Measurements from ENCODE around the gene GRK6. TPM values are rescaled to one million over a fixed set of nuclear protein-coding genes. Genes with fewer than 3 reads are reported as not detected.

GRK6 gene
- total RNA-seq, 1 donor = 19.2 TPM

DNA sequence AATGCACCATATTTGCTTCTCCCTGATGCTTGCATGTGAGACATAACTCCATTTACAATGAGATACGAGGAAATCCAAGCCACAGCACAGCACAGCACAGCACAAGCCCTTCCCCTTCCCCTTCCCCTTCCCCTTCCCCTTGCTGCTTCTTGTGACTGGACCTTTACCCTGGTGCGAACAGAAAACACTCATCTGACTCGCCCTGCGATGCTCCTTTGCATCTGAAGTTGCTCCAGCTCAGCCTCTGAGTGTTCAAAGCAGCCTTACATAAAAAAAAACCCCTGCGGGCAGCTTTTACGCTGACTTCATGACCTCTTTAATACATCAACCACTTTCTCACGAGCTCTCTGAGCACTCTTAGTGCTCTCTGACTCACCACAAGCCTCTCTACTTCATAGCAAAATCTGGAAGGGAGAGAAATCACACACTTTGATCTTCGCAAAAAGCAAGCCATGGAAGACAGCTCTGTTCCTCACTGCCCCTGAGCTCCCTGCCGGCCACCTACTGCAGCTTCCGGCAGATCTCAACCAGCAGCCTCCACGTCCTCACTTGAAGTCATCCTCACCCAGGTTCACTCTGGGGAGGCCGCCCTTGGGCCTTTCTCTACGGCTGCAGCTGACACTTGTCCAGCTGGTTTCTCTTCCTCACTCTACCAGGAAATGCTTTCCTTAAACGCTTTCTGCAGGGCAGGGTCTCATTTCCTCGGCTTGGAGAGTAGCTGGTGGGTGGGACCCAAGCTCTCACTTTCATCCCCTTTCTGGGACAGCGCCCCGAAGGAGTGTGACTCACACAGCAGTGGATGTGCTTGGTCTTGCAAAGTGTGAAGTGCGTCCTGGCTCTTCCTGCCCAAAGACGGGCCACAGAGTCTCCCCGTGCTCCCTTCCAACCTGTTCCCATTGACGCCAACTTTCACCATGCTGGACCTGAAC, 37.0 kb upstream of the GRK6 start:
- Histone ChIP-seq H4K20me1 (ENCODE audit: insufficient read depth, low read length) (peaks cover 4% of the 10 kb centered on the region), H3K27ac (ENCODE audit: low read depth, low read length) (peak overlapping the region; percentile 80), H3K9me3 (ENCODE audit: low read depth, low read length) (no peaks in the 10 kb centered on the region), H2AFZ (ENCODE audit: low read length) (peak overlapping the region; percentile 52), H3K27me3 (ENCODE audit: insufficient read depth, low read length) (peaks cover 15% of the 10 kb centered on the region), H3K79me2 (ENCODE audit: insufficient read depth, low read length) (no peaks in the 10 kb centered on the region), H3K4me2 (ENCODE audit: insufficient read depth, low read length) (peak overlapping the region; percentile 68), H3K36me3 (ENCODE audit: insufficient read depth, low read length) (no peaks in the 10 kb centered on the region), H3K4me1 (ENCODE audit: insufficient read depth, low read length) (peaks cover 18% of the 10 kb centered on the region), H3K4me3 (ENCODE audit: insufficient read depth, low read length) (peak overlapping the region; percentile 33)
- TF ChIP-seq, protein P1, sequence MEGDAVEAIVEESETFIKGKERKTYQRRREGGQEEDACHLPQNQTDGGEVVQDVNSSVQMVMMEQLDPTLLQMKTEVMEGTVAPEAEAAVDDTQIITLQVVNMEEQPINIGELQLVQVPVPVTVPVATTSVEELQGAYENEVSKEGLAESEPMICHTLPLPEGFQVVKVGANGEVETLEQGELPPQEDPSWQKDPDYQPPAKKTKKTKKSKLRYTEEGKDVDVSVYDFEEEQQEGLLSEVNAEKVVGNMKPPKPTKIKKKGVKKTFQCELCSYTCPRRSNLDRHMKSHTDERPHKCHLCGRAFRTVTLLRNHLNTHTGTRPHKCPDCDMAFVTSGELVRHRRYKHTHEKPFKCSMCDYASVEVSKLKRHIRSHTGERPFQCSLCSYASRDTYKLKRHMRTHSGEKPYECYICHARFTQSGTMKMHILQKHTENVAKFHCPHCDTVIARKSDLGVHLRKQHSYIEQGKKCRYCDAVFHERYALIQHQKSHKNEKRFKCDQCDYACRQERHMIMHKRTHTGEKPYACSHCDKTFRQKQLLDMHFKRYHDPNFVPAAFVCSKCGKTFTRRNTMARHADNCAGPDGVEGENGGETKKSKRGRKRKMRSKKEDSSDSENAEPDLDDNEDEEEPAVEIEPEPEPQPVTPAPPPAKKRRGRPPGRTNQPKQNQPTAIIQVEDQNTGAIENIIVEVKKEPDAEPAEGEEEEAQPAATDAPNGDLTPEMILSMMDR (IDR thresholded peaks at IDR 0.05; ENCODE audit: extremely low read depth, low read depth, low read length) = no peak
- peak; percentile 99 for DNase-seq (ENCODE audit: insufficient read length, low spot score, missing footprints)

DNA sequence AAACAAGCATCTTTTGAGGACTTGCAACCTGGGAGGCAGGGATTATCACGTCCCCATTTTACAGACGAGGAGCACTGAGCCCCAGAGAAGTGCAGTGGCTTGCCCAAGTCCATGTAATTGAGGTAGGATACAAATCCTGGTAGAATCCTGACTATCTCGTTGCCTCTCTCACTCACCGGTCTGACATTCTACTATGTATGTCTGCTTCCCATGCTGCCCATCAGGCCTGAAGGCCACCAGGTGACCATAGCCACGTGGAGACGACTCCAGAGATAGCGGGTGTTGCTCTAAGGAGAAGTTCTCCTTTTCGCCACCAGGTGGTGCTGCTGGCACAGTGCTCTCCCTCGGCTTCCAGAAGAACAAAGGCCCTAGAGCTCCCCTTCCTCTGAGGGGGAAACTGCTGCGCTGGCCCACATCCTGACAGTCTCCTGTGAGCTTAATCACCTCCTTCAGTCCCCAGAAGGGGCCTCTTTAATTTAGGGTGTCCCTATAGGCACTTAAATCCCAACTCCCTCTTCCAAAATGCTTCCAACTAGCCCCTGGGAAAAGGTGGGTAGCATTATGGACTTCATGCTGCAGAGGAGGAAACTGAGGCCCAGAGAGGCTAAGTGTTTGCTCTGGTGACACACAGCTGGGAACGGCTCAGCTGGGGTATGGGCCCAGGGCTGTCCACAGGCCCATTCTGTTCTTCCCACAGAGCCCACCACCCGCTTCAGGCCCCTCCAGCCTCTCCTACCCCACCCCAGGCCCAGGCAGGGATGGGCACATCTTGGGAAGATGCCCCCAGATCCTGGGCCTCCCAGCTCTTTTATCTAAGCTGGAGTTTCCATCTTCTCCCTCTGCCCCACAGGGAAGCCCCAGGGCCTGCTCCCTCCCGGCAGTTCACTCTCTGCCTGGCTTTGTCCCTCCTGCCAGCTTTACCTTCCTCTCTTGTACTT, 35.8 kb upstream of the GRK6 start:
- H3K4me2 ChIP-seq (ENCODE audit: insufficient read depth, low read length) = no peak overlapping the region
- no peaks in the 10 kb centered on the region for H3K9me3 ChIP-seq (ENCODE audit: low read depth, low read length)
- H2AFZ ChIP-seq (ENCODE audit: low read length) = no peak overlapping the region
- peaks cover 18% of the 10 kb centered on the region for H3K4me1 ChIP-seq (ENCODE audit: insufficient read depth, low read length)
- H4K20me1 ChIP-seq (ENCODE audit: insufficient read depth, low read length) = peaks cover 4% of the 10 kb centered on the region
- H3K27ac ChIP-seq (ENCODE audit: low read depth, low read length) = peak overlapping the region; percentile 80
- no peaks in the 10 kb centered on the region for H3K36me3 ChIP-seq (ENCODE audit: insufficient read depth, low read length)
- DNase-seq (ENCODE audit: insufficient read length, low spot score, missing footprints) = peak; percentile 98
- H3K79me2 ChIP-seq (ENCODE audit: insufficient read depth, low read length) = no peaks in the 10 kb centered on the region
- TF ChIP-seq, protein P1 (IDR thresholded peaks at IDR 0.05; ENCODE audit: extremely low read depth, low read depth, low read length) = peak; percentile 97
- H3K4me3 ChIP-seq (ENCODE audit: insufficient read depth, low read length) = no peak overlapping the region
- H3K27me3 ChIP-seq (ENCODE audit: insufficient read depth, low read length) = peaks cover 10% of the 10 kb centered on the region

DNA sequence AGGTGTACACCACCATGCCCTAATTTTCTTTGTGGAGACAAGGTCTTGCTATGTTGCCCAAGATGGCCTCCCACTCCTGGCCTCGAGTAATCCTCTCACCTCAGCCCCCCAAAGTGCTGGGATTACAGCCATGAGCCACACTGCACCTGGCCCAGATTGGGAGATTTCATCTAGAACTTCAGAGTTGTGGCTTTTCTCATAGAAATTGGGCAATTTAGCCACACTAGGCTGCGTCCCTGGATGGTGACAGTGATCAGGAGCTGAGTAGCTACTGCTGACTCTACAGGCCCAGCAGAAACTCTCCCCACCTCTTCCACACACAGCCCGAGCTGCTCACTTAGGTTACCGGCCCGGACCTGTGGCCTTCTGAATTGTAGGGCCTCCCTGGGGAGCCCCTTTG, 33.7 kb upstream of the GRK6 start:
- TF ChIP-seq, protein P1 (IDR thresholded peaks at IDR 0.05; ENCODE audit: extremely low read depth, low read depth, low read length) = no peak
- no peak overlapping the region for H2AFZ ChIP-seq (ENCODE audit: low read length)
- H3K4me1 ChIP-seq (ENCODE audit: insufficient read depth, low read length) = peaks cover 18% of the 10 kb centered on the region

More for the DNA sequence above, 33.7 kb upstream of the GRK6 start:
- Histone ChIP-seq H4K20me1 (ENCODE audit: insufficient read depth, low read length) (peaks cover 4% of the 10 kb centered on the region), H3K36me3 (ENCODE audit: insufficient read depth, low read length) (no peaks in the 10 kb centered on the region), H3K79me2 (ENCODE audit: insufficient read depth, low read length) (no peaks in the 10 kb centered on the region), H3K27me3 (ENCODE audit: insufficient read depth, low read length) (peaks cover 14% of the 10 kb centered on the region), H3K27ac (ENCODE audit: low read depth, low read length) (no peak overlapping the region), H3K9me3 (ENCODE audit: low read depth, low read length) (no peaks in the 10 kb centered on the region), H3K4me3 (ENCODE audit: insufficient read depth, low read length) (no peak overlapping the region), H3K4me2 (ENCODE audit: insufficient read depth, low read length) (no peak overlapping the region)
- DNase-seq (ENCODE audit: insufficient read length, low spot score, missing footprints) = no peak

Data from osteoblast (primary cell).